Measurements from ENCODE around the gene C1QTNF1. TPM values are rescaled to one million over a fixed set of nuclear protein-coding genes. Genes with fewer than 3 reads are reported as not detected.

C1QTNF1 gene
- total and polyA plus RNA-seq, 8 donors: 5.3 to 31.2 (median 8.4) TPM

- no peak overlapping the region for H3K4me3 ChIP-seq
- H3K27me3 ChIP-seq: no peaks in the 10 kb centered on the region
- intact Hi-C loops (cut with DNase I): no loop called here
- FAIRE-seq (no peak), DNase-seq (peak in 2 of 6 donors; percentile 25 to 66), ATAC-seq (no peak)
- H3K4me1 ChIP-seq: no peaks in the 10 kb centered on the region
- 88 to 92% methylated on average over 28 of the region's 28 CpGs for WGBS, 2 donors
- H3K27ac ChIP-seq: no peak overlapping the region
- H3K36me3 ChIP-seq: peaks cover 0 to 11% (median 8%) of the 10 kb centered on the region in 3 donors
- no peaks in the 10 kb centered on the region for H3K9me3 ChIP-seq
- TF ChIP-seq CTCF (IDR thresholded peaks at IDR 0.05): no peak
Measured at GRCh38 chr17:79083191-79083971, 59.4 kb downstream of the C1QTNF1 start.

GRCh38 chr17:79084291-79085153 lies 60.6 kb downstream of the C1QTNF1 start:
- H3K9me3 ChIP-seq: no peaks in the 10 kb centered on the region
- intact Hi-C loops (cut with DNase I): loop anchor here in 2 of 3 donors (5.0 kb wide), 2 partner anchors 303 to 313 kb away; no protein-coding TSS in a partner anchor
- no peak overlapping the region for H3K4me3 ChIP-seq
- ATAC-seq (no peak), FAIRE-seq (no peak), DNase-seq (peak in 3 of 6 donors; percentile 13 to 52 (median 51))
- H3K27me3 ChIP-seq: no peaks in the 10 kb centered on the region
- H3K27ac ChIP-seq: no peak overlapping the region
- H3K36me3 ChIP-seq: peaks cover 0 to 5% (median 3%) of the 10 kb centered on the region in 3 donors
- H3K4me1 ChIP-seq: no peaks in the 10 kb centered on the region
- WGBS, 2 donors: 93 to 94% methylated on average over 31 of the region's 31 CpGs
- no peak for TF ChIP-seq CTCF (IDR thresholded peaks at IDR 0.05)

GRCh38 chr17:79085154-79085920 lies 61.4 kb downstream of the C1QTNF1 start:
- Histone ChIP-seq H3K27me3 (peaks cover 0 to 3% (median 0%) of the 10 kb centered on the region in 4 donors), H3K36me3 (no peaks in the 10 kb centered on the region), H3K9me3 (no peaks in the 10 kb centered on the region), H3K27ac (no peak overlapping the region), H3K4me1 (no peaks in the 10 kb centered on the region), H3K4me3 (no peak overlapping the region)
- DNase-seq: peak in 2 of 6 donors; percentile 20 to 68
- no peak for FAIRE-seq
- WGBS, 2 donors: 88 to 93% methylated on average over 25 to 30 of the region's 30 CpGs
- intact Hi-C loops (cut with DNase I): loop anchor here in 2 of 3 donors (5.0 kb wide), 2 partner anchors 302 to 312 kb away; no protein-coding TSS in a partner anchor
- ATAC-seq: no peak
- TF ChIP-seq CTCF (IDR thresholded peaks at IDR 0.05): no peak

GRCh38 chr17:79085921-79086551 lies 62.1 kb downstream of the C1QTNF1 start:
- no peak for FAIRE-seq

More at GRCh38 chr17:79085921-79086551, 62.1 kb downstream of the C1QTNF1 start:
- H3K9me3 ChIP-seq: no peaks in the 10 kb centered on the region
- no peak for TF ChIP-seq CTCF (IDR thresholded peaks at IDR 0.05)
- intact Hi-C loops (cut with DNase I): loop anchor here (2.0 to 5.0 kb wide), 3 partner anchors 301 to 311 kb away; no protein-coding TSS in a partner anchor
- H3K27me3 ChIP-seq: peaks cover 0 to 3% (median 0%) of the 10 kb centered on the region in 4 donors
- H3K36me3 ChIP-seq: no peaks in the 10 kb centered on the region
- no peak overlapping the region for H3K4me3 ChIP-seq
- DNase-seq (peak in 1 of 6 donors; percentile 55), ATAC-seq (no peak)
- 90 to 95% methylated on average over 28 of the region's 28 CpGs for WGBS, 2 donors
- H3K4me1 ChIP-seq: no peaks in the 10 kb centered on the region
- H3K27ac ChIP-seq: no peak overlapping the region
